ENCODE measurements around the gene RAB3C. TPM values are rescaled to one million over a fixed set of nuclear protein-coding genes. Genes with fewer than 3 reads are reported as not detected.

The RAB3C gene
- polyA plus RNA-seq, 1 donor: 0.34 TPM

GRCh38 chr5:58875599-58875998 lies 292.7 kb downstream of the RAB3C start:
- DNase-seq (ENCODE audit: low read depth): no peak

- no peak for DNase-seq (ENCODE audit: low read depth)
Observed at GRCh38 chr5:58885260-58885659, 302.4 kb downstream of the RAB3C start.

- DNase-seq (ENCODE audit: low read depth): no peak
Observed at GRCh38 chr5:58886315-58887207, 303.7 kb downstream of the RAB3C start.

- no peak for DNase-seq (ENCODE audit: low read depth)
Observed at GRCh38 chr5:58887311-58887710, 304.4 kb downstream of the RAB3C start.

- no peak for DNase-seq (ENCODE audit: low read depth)
Observed at GRCh38 chr5:58887721-58888409, 305.0 kb downstream of the RAB3C start.

- no peak for DNase-seq (ENCODE audit: low read depth)
Observed at GRCh38 chr5:58890265-58890664, 307.4 kb downstream of the RAB3C start.

- DNase-seq (ENCODE audit: low read depth): no peak
Observed at GRCh38 chr5:58890701-58891085, 307.8 kb downstream of the RAB3C start.

GRCh38 chr5:58891086-58891970 lies 308.5 kb downstream of the RAB3C start:
- peak; percentile 49 for DNase-seq (ENCODE audit: low read depth)

GRCh38 chr5:58891971-58892343 lies 309.1 kb downstream of the RAB3C start:
- no peak for DNase-seq (ENCODE audit: low read depth)

GRCh38 chr5:58893551-58893950 lies 310.7 kb downstream of the RAB3C start:
- DNase-seq (ENCODE audit: low read depth): no peak

GRCh38 chr5:58898006-58898405 lies 315.1 kb downstream of the RAB3C start:
- DNase-seq (ENCODE audit: low read depth): no peak

GRCh38 chr5:58898538-58898937 lies 315.7 kb downstream of the RAB3C start:
- DNase-seq (ENCODE audit: low read depth): no peak

GRCh38 chr5:58901271-58901670 lies 318.4 kb downstream of the RAB3C start:
- DNase-seq (ENCODE audit: low read depth): no peak

GRCh38 chr5:58902305-58902704 lies 319.4 kb downstream of the RAB3C start:
- no peak for DNase-seq (ENCODE audit: low read depth)

GRCh38 chr5:58902765-58903164 lies 319.9 kb downstream of the RAB3C start:
- no peak for DNase-seq (ENCODE audit: low read depth)

- DNase-seq (ENCODE audit: low read depth): no peak
Observed at GRCh38 chr5:58904737-58905136, 321.9 kb downstream of the RAB3C start.

GRCh38 chr5:58905944-58906343 lies 323.1 kb downstream of the RAB3C start:
- DNase-seq (ENCODE audit: low read depth): no peak

Other genes starting within 250 kb of the RAB3C start
- gene PLK2, start 123.0 kb upstream of the RAB3C start, polyA plus RNA-seq (ENCODE audit: insufficient read length): 78.0 TPM
- 0.66 TPM for gene GAPT, start 91.6 kb upstream of the RAB3C start, polyA plus RNA-seq (ENCODE audit: insufficient read length)

Measured in forelimb muscle (tissue), 1 donor.